Measurements from ENCODE around the gene PTH.

Gene PTH

DNA sequence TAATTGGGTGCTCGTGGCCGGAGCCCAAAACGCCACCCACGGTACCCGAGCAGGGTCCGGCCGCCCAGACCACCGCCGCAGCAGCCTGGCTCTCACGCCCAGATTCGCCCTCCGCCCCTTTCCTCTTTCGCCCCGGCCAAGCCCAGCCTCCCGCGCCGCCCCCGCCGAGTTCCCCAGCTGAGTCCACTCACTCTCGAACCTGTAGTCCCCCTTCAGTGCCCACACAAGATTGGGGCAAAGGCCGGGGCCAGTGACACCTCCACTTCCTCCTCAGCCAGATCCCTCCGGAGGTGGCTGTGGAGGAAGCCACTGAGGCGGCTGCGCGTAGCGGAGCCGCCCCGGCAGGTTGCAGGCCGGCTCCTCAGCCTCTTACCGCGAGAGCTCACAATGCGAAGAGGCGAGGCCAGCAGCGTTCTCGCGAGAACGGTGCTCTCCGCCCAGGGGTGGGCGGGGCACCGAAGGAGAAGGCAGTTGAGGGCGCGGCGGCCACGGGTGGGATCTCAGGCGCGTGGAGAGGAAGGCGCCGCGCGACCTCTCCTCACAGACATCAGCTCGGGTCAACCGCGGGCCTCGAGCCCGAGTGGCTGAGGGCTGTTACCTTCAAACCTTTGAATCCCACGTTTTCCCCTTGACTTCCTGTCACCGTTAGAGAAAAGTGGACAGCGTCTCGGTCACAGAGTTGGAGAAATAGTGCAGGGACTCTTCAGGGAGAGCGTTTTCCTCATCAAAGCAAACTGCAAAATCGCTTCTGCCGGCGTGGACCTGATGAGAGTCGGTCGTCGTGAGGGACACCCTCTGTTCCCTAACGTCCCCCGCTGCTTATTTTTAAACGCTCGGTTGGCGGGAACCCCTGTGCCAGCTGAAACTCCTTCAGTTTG, 32.7 kb downstream of the PTH start, which contains the start of gene BTBD10 (continued):
- TF ChIP-seq ZNF488 (tag by site-specific recombination; IDR thresholded peaks at IDR 0.05) = no peak
- TF ChIP-seq GLIS2 (tag by site-specific recombination; IDR thresholded peaks at IDR 0.05) = peak; percentile 33; the same call in 1 of the 2 replicates
- no peak for TF ChIP-seq BCL11A (tag by site-specific recombination; IDR thresholded peaks at IDR 0.05; ENCODE audit: low read depth)
- no peak for TF ChIP-seq ZNF221 (tag by site-specific recombination; IDR thresholded peaks at IDR 0.05; ENCODE audit: borderline replicate concordance)
- TF ChIP-seq BCL6B (tag by site-specific recombination; IDR thresholded peaks at IDR 0.05) = no peak
- TF ChIP-seq ZNF571 (tag by site-specific recombination; IDR thresholded peaks at IDR 0.05) = no peak
- TF ChIP-seq ZNF37A (tag by site-specific recombination; IDR thresholded peaks at IDR 0.05) = no peak
- no peak for TF ChIP-seq ZIC2 (tag by site-specific recombination; IDR thresholded peaks at IDR 0.05)
- TF ChIP-seq ZNF747 (tag by site-specific recombination; IDR thresholded peaks at IDR 0.05) = no peak
- TF ChIP-seq, protein P1, sequence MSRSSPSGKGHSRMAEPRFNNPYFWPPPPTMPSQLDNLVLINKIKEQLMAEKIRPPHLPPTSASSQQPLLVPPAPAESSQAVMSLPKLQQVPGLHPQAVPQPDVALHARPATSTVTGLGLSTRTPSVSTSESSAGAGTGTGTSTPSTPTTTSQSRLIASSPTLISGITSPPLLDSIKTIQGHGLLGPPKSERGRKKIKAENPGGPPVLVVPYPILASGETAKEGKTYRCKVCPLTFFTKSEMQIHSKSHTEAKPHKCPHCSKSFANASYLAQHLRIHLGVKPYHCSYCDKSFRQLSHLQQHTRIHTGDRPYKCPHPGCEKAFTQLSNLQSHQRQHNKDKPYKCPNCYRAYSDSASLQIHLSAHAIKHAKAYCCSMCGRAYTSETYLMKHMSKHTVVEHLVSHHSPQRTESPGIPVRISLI (tag by site-specific recombination; IDR thresholded peaks at IDR 0.05) = no peak
- no peak for TF ChIP-seq ZNF239 (tag by site-specific recombination; IDR thresholded peaks at IDR 0.05)
- no peak for TF ChIP-seq ZNF24 (tag by site-specific recombination; IDR thresholded peaks at IDR 0.05)
- TF ChIP-seq ZFP69B (tag by site-specific recombination; IDR thresholded peaks at IDR 0.05) = no peak
- TF ChIP-seq, protein P2, sequence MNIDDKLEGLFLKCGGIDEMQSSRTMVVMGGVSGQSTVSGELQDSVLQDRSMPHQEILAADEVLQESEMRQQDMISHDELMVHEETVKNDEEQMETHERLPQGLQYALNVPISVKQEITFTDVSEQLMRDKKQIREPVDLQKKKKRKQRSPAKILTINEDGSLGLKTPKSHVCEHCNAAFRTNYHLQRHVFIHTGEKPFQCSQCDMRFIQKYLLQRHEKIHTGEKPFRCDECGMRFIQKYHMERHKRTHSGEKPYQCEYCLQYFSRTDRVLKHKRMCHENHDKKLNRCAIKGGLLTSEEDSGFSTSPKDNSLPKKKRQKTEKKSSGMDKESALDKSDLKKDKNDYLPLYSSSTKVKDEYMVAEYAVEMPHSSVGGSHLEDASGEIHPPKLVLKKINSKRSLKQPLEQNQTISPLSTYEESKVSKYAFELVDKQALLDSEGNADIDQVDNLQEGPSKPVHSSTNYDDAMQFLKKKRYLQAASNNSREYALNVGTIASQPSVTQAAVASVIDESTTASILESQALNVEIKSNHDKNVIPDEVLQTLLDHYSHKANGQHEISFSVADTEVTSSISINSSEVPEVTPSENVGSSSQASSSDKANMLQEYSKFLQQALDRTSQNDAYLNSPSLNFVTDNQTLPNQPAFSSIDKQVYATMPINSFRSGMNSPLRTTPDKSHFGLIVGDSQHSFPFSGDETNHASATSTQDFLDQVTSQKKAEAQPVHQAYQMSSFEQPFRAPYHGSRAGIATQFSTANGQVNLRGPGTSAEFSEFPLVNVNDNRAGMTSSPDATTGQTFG (tag by site-specific recombination; IDR thresholded peaks at IDR 0.05; ENCODE audit: borderline replicate concordance) = no peak
- TF ChIP-seq ZFP3 (tag by site-specific recombination; IDR thresholded peaks at IDR 0.05; ENCODE audit: low read depth) = no peak
- no peak for TF ChIP-seq ZNF658 (tag by site-specific recombination; IDR thresholded peaks at IDR 0.05)
- TF ChIP-seq, protein P3, sequence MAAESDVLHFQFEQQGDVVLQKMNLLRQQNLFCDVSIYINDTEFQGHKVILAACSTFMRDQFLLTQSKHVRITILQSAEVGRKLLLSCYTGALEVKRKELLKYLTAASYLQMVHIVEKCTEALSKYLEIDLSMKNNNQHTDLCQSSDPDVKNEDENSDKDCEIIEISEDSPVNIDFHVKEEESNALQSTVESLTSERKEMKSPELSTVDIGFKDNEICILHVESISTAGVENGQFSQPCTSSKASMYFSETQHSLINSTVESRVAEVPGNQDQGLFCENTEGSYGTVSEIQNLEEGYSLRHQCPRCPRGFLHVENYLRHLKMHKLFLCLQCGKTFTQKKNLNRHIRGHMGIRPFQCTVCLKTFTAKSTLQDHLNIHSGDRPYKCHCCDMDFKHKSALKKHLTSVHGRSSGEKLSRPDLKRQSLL (tag by site-specific recombination; IDR thresholded peaks at IDR 0.05) = no peak
- TF ChIP-seq IKZF3 (tag by site-specific recombination; IDR thresholded peaks at IDR 0.05) = no peak
- no peak for TF ChIP-seq ZNF548 (tag by site-specific recombination; IDR thresholded peaks at IDR 0.05)
- no peak for TF ChIP-seq ZNF2 (tag by site-specific recombination; IDR thresholded peaks at IDR 0.05)
- TF ChIP-seq ZNF501 (tag by site-specific recombination; IDR thresholded peaks at IDR 0.05) = peak; percentile 33
- no peak for TF ChIP-seq ZNF473 (tag by site-specific recombination; IDR thresholded peaks at IDR 0.05)
- no peak for TF ChIP-seq AEBP2 (tag by site-specific recombination; IDR thresholded peaks at IDR 0.05; ENCODE audit: borderline replicate concordance)
- TF ChIP-seq ZNF155 (tag by site-specific recombination; IDR thresholded peaks at IDR 0.05) = no peak
- peak; percentile 84 for TF ChIP-seq EGR2 (tag by site-specific recombination; IDR thresholded peaks at IDR 0.05; ENCODE audit: low read depth)
- TF ChIP-seq KLF16 (tag by site-specific recombination; IDR thresholded peaks at IDR 0.05) = peak; percentile 95
- TF ChIP-seq, protein P4, sequence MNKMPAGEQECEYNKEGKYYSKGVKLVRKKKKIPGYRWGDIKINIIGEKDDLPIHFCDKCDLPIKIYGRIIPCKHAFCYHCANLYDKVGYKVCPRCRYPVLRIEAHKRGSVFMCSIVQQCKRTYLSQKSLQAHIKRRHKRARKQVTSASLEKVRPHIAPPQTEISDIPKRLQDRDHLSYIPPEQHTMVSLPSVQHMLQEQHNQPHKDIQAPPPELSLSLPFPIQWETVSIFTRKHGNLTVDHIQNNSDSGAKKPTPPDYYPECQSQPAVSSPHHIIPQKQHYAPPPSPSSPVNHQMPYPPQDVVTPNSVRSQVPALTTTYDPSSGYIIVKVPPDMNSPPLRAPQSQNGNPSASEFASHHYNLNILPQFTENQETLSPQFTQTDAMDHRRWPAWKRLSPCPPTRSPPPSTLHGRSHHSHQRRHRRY (tag by site-specific recombination; IDR thresholded peaks at IDR 0.05) = no peak
- no peak for TF ChIP-seq ZNF629 (tag by site-specific recombination; IDR thresholded peaks at IDR 0.05)
- TF ChIP-seq ZNF10 (tag by site-specific recombination; IDR thresholded peaks at IDR 0.05) = peak; percentile 73; the same call in 1 of the 2 replicates
- TF ChIP-seq BCL11B (tag by site-specific recombination; IDR thresholded peaks at IDR 0.05; ENCODE audit: low read depth) = no peak
- TF ChIP-seq ZBTB48 (tag by site-specific recombination; IDR thresholded peaks at IDR 0.05) = peak; percentile 63

All from HEK293 (cell line).